GM19395 (cell line): ENCODE data around the gene HYOU1.
"Not testable (repeated sequence)": the region's sequence is repeated elsewhere in the genome, so short reads cannot be mapped to it uniquely, and the experiment has no call there.

Experiments used
- ATAC-seq: cut with Tn5 transposase; IDR thresholded peaks from one replicate; pipeline ENCODE4 v1.9.1; 2021; ENCODE audit warnings: mild to moderate bottlenecking, moderate library complexity; ENCODE audit not compliant: unreplicated experiment

Gene HYOU1

GRCh38 chr11:119047205-119047604 lies 9.8 kb downstream of the HYOU1 start:
- ATAC-seq = no peak

GRCh38 chr11:119046489-119046888 lies 10.5 kb downstream of the HYOU1 start:
- ATAC-seq = no peak

GRCh38 chr11:119044708-119045107 lies 12.3 kb downstream of the HYOU1 start:
- no peak for ATAC-seq

- ATAC-seq = no peak
Measured at GRCh38 chr11:119042927-119043326, 14.1 kb downstream of the HYOU1 start.

GRCh38 chr11:119041821-119042514 lies 15.0 kb downstream of the HYOU1 start:
- ATAC-seq = no peak

- ATAC-seq = not testable (repeated sequence)
Measured at GRCh38 chr11:119039471-119039870, 17.5 kb downstream of the HYOU1 start.

- ATAC-seq = no peak
Measured at GRCh38 chr11:119038884-119039283, 18.1 kb downstream of the HYOU1 start.

- no peak for ATAC-seq
Measured at GRCh38 chr11:119034813-119035212, 22.2 kb downstream of the HYOU1 start.

GRCh38 chr11:119033421-119033820 lies 23.6 kb downstream of the HYOU1 start:
- not testable (repeated sequence) for ATAC-seq

GRCh38 chr11:119031912-119032280 lies 25.1 kb downstream of the HYOU1 start:
- no peak for ATAC-seq

GRCh38 chr11:119030329-119031047 lies 26.5 kb downstream of the HYOU1 start, which contains the start of gene SLC37A4:
Gene SLC37A4 (minus strand): TSS chr11:119030877.
- peak; percentile 87 for ATAC-seq

GRCh38 chr11:119030029-119030328 lies 27.0 kb downstream of the HYOU1 start:
- ATAC-seq = peak; percentile 12

- peak; percentile 24 for ATAC-seq
Measured at GRCh38 chr11:119029340-119030028, 27.5 kb downstream of the HYOU1 start.

GRCh38 chr11:119029069-119029339 lies 28.0 kb downstream of the HYOU1 start:
- ATAC-seq = no peak

- no peak for ATAC-seq
Measured at GRCh38 chr11:119028346-119029068, 28.5 kb downstream of the HYOU1 start.

- no peak for ATAC-seq
Measured at GRCh38 chr11:119027561-119028345, 29.3 kb downstream of the HYOU1 start.

- ATAC-seq = no peak
Measured at GRCh38 chr11:119026970-119027369, 30.0 kb downstream of the HYOU1 start.

GRCh38 chr11:119025978-119026766 lies 30.8 kb downstream of the HYOU1 start:
- ATAC-seq = no peak

GRCh38 chr11:119025541-119025940 lies 31.5 kb downstream of the HYOU1 start:
- no peak for ATAC-seq

GRCh38 chr11:119025099-119025473 lies 31.9 kb downstream of the HYOU1 start:
- no peak for ATAC-seq
